GM12878 (cell line): ENCODE results near the gene LRRC41. TPM values are rescaled to one million over a fixed set of nuclear protein-coding genes. Genes with fewer than 3 reads are reported as not detected.

Experiments
- ATF3 ChIP-seq: IDR thresholded peaks from 2 replicates; pipeline ENCODE4 v1.6.1; 2011; ENCODE audit warnings: low read depth, mild to moderate bottlenecking, low read length, moderate library complexity, borderline replicate concordance; ENCODE audit errors: extremely low read depth
- E4F1 ChIP-seq: fragments of 450-650 bp; IDR thresholded peaks from 2 replicates; pipeline ENCODE4 v1.6.1; 2018; ENCODE audit warnings: borderline replicate concordance, mild to moderate bottlenecking; ENCODE audit not compliant: partially characterized antibody
- EED ChIP-seq: sonication (generic); IDR thresholded peaks from 2 replicates; pipeline ENCODE4 v1.6.1; 2016; ENCODE audit warnings: antibody characterized with exemption, low read depth
- ESRRA ChIP-seq: IDR thresholded peaks from 2 replicates; pipeline ENCODE4 v1.6.1; 2012; ENCODE audit warnings: mild to moderate bottlenecking, low read length, improper control_type of control experiment
- FOXK2 ChIP-seq: fragments of 450-650 bp; IDR thresholded peaks from 2 replicates; pipeline ENCODE4 v1.6.1; 2017; ENCODE audit warnings: mild to moderate bottlenecking, moderate library complexity
- IKZF2 ChIP-seq, 2 experiments: fragments of 450-650 bp; IDR thresholded peaks; 2 replicates each; pipeline ENCODE4 v1.6.1; 2017; ENCODE audit warnings: mild to moderate bottlenecking in 2 of 2, moderate library complexity in 2 of 2
- IRF3 ChIP-seq: fragments of 450-650 bp; IDR thresholded peaks from 2 replicates; pipeline ENCODE4 v1.6.1; 2014; ENCODE audit warnings: mild to moderate bottlenecking
- JUND ChIP-seq: IDR thresholded peaks from 2 replicates; pipeline ENCODE4 v1.6.1; 2012; ENCODE audit warnings: low read depth, mild to moderate bottlenecking, low read length, improper control_type of control experiment, moderate library complexity
- MLLT1 ChIP-seq: fragments of 450-650 bp; IDR thresholded peaks from 2 replicates; pipeline ENCODE4 v1.6.1; 2016; ENCODE audit warnings: mild to moderate bottlenecking
- NRF1 ChIP-seq: conservative IDR thresholded peaks from 2 replicates; pipeline ENCODE4 v1.6.1; 2011; ENCODE audit warnings: mild to moderate bottlenecking, low read depth, low read length, improper control_type of control experiment
- POU2F2 ChIP-seq: IDR thresholded peaks from 3 replicates; pipeline ENCODE4 v1.6.1; 2011; ENCODE audit warnings: low read depth, mild to moderate bottlenecking, low read length, borderline replicate concordance
- RAD51 ChIP-seq: fragments of 450-650 bp; IDR thresholded peaks from 2 replicates; pipeline ENCODE4 v1.6.1; 2016; ENCODE audit warnings: moderate library complexity, mild to moderate bottlenecking, inconsistent platforms
- RB1 ChIP-seq: fragments of 450-650 bp; formaldehyde crosslinking; IDR thresholded peaks from 2 replicates; pipeline ENCODE4 v1.6.1; 2017; ENCODE audit warnings: mild to moderate bottlenecking, borderline replicate concordance
- SMAD1 ChIP-seq: fragments of 450-650 bp; IDR thresholded peaks from 2 replicates; pipeline ENCODE4 v1.6.1; 2018; ENCODE audit warnings: mild to moderate bottlenecking, low read depth; ENCODE audit not compliant: partially characterized antibody
- STAT1 ChIP-seq: fragments of 450-650 bp; conservative IDR thresholded peaks from 2 replicates; pipeline ENCODE4 v1.6.1; 2014; ENCODE audit warnings: antibody characterized with exemption, mild to moderate bottlenecking
- TAF1 ChIP-seq: IDR thresholded peaks from 2 replicates; pipeline ENCODE4 v1.6.1; 2011; ENCODE audit warnings: mild to moderate bottlenecking, low read depth, low read length, borderline replicate concordance
- TCF12 ChIP-seq: IDR thresholded peaks from 2 replicates; pipeline ENCODE4 v1.6.1; 2011; ENCODE audit warnings: low read depth, mild to moderate bottlenecking, low read length
- ZBTB40 ChIP-seq: fragments of 450-650 bp; IDR thresholded peaks from 2 replicates; pipeline ENCODE4 v1.6.1; 2016; ENCODE audit warnings: mild to moderate bottlenecking, moderate library complexity, borderline replicate concordance
- polyA plus RNA-seq, 11 experiments: library from polyadenylated mRNA; depleted of rRNA in 4 of 11; unstranded in 6 of 11; stranded (reverse) in 5 of 11; fragments of >200 nt; fragmentation: Nextera tagmentation in 4 of 11; fragmentation: Illumina TruSeq in 1 of 11; extraction: Ambion mirVana in 4 of 11; extraction: Trizol in 1 of 11; gene quantifications; 1 replicate in 1 of 11; 2 replicates in 10 of 11; pipeline versions ENCODE4 v1.2.1 to v1.2.3, GENCODE V29; 2011 to 2016; ENCODE audit warnings: inconsistent platforms in 2 of 11, missing spikeins in 2 of 11, low read depth in 1 of 11
- total RNA-seq, 4 experiments: library from RNA; depleted of rRNA in 3 of 4; stranded (reverse); fragments of >200 nt in 3 of 4; fragmentation: Illumina TruSeq in 1 of 4; extraction: Trizol in 1 of 4; gene quantifications; 2 replicates each; pipeline versions ENCODE4 v1.2.1 to v1.2.3, GENCODE V29; 2013 to 2021

Gene LRRC41
- total and polyA plus RNA-seq, 10 of the 15 experiments (the other 5 are each of a cell fraction or from before 2014, with no cell fraction given), result 12.0 to 79.9 (median 48.5) TPM

- no peak for TF ChIP-seq ESRRA
- TF ChIP-seq RAD51, result peak; percentile 39; the same call in 1 of the 2 replicates
- peak; percentile 87; the same call in 1 of the 2 replicates for TF ChIP-seq STAT1
- peak; percentile 87 for TF ChIP-seq IRF3
- TF ChIP-seq SMAD1, result no peak
- TF ChIP-seq NRF1, result no peak; the same call in 1 of the 2 replicates
- TF ChIP-seq ATF3, result no peak
- peak; percentile 73; the same call in 1 of the 2 replicates for TF ChIP-seq ZBTB40
- peak; percentile 47; the same call in 1 of the 2 replicates for TF ChIP-seq TCF12
- TF ChIP-seq E4F1, result peak; percentile 42
- TF ChIP-seq JUND, result no peak
- TF ChIP-seq POU2F2, result peak; percentile 91
- TF ChIP-seq RB1, result peak; percentile 99
- no peak for TF ChIP-seq IKZF2 (IDR thresholded peaks at IDR 0.05)
- TF ChIP-seq FOXK2, result peak; percentile 76
- TF ChIP-seq EED, result no peak
- TF ChIP-seq MLLT1, result peak; percentile 100
- TF ChIP-seq TAF1, result peak; percentile 84
Observed at GRCh38 chr1:46247436-46248121, 55.8 kb downstream of the LRRC41 start, which contains the start of gene RAD54L (continued).
